GM20431 (cell line): Measurements from ENCODE around the gene SCGB2B2.
"Not testable (repeated sequence)": the region's sequence is repeated elsewhere in the genome, so short reads cannot be mapped to it uniquely, and the experiment has no call there.

ENCODE experiments used
- in situ Hi-C: fragments of 300-500 bp; cut with MseI, MboI; formaldehyde crosslinking; loops from one replicate; pipeline ENCODE4 v1.15.0; 2020; ENCODE audit warnings: low sequenced_read_pairs; ENCODE audit not compliant: unreplicated experiment

Gene SCGB2B2

GRCh38 chr19:34673590-34673989, 3.4 kb downstream of the SCGB2B2 start:
- in situ Hi-C loops = no loop called here

- in situ Hi-C loops = no loop called here
Measured at GRCh38 chr19:34671972-34672371, 5.0 kb downstream of the SCGB2B2 start.

- in situ Hi-C loops = no loop called here
Measured at GRCh38 chr19:34669305-34669704, 7.7 kb downstream of the SCGB2B2 start.

GRCh38 chr19:34668690-34669089, 8.3 kb downstream of the SCGB2B2 start:
- in situ Hi-C loops = not testable (repeated sequence)

- in situ Hi-C loops = not testable (repeated sequence)
Measured at GRCh38 chr19:34668077-34668689, 8.8 kb downstream of the SCGB2B2 start.

- in situ Hi-C loops = no loop called here
Measured at GRCh38 chr19:34667349-34668076, 9.4 kb downstream of the SCGB2B2 start.

GRCh38 chr19:34666958-34667265, 10.0 kb downstream of the SCGB2B2 start:
- in situ Hi-C loops = no loop called here

- in situ Hi-C loops = no loop called here
Measured at GRCh38 chr19:34666200-34666957, 10.6 kb downstream of the SCGB2B2 start.

- in situ Hi-C loops = not testable (repeated sequence)
Measured at GRCh38 chr19:34665275-34665674, 11.7 kb downstream of the SCGB2B2 start.

- in situ Hi-C loops = no loop called here
Measured at GRCh38 chr19:34664870-34665269, 12.1 kb downstream of the SCGB2B2 start.

GRCh38 chr19:34664168-34664567, 12.8 kb downstream of the SCGB2B2 start:
- in situ Hi-C loops = no loop called here

GRCh38 chr19:34662919-34663318, 14.0 kb downstream of the SCGB2B2 start:
- in situ Hi-C loops = no loop called here

GRCh38 chr19:34661357-34661756, 15.6 kb downstream of the SCGB2B2 start:
- in situ Hi-C loops = no loop called here

- in situ Hi-C loops = no loop called here
Measured at GRCh38 chr19:34655651-34656050, 21.3 kb downstream of the SCGB2B2 start.

GRCh38 chr19:34654796-34655195, 22.2 kb downstream of the SCGB2B2 start:
- in situ Hi-C loops = no loop called here

GRCh38 chr19:34651747-34652146, 25.2 kb downstream of the SCGB2B2 start:
- in situ Hi-C loops = no loop called here

GRCh38 chr19:34649886-34650543, 26.9 kb downstream of the SCGB2B2 start:
- in situ Hi-C loops = no loop called here

GRCh38 chr19:34645551-34645950, 31.4 kb downstream of the SCGB2B2 start:
- in situ Hi-C loops = no loop called here

- in situ Hi-C loops = no loop called here
Measured at GRCh38 chr19:34644991-34645461, 31.9 kb downstream of the SCGB2B2 start.

GRCh38 chr19:34642241-34642640, 34.7 kb downstream of the SCGB2B2 start:
- in situ Hi-C loops = no loop called here
